PFSK-1 (cell line): ENCODE results near the gene TLR1.

Experiments used
- FOXP2 ChIP-seq: optimal IDR thresholded peaks from 2 replicates; pipeline ENCODE3; 2011; ENCODE audit warnings: borderline replicate concordance, control low read depth, inconsistent platforms; ENCODE audit not compliant: insufficient read depth; ENCODE audit errors: extremely low read length, extremely low read depth
- SIN3A ChIP-seq: IDR thresholded peaks from 2 replicates; pipeline ENCODE4 v1.6.1; 2012; ENCODE audit warnings: mild to moderate bottlenecking, low read length, moderate library complexity, borderline replicate concordance; ENCODE audit not compliant: insufficient read depth

GRCh38 chr4:38774181-38774955 is 30.2 kb downstream of the TLR1 start:
- TF ChIP-seq FOXP2 (no peak), SIN3A (no peak)
